Liver (tissue), 9 donors: Measurements from ENCODE around the gene ASAP2. TPM values are rescaled to one million over a fixed set of nuclear protein-coding genes. Genes with fewer than 3 reads are reported as not detected.

Experiments used
- DNase-seq: peaks from one replicate; pipeline ENCODE4 v3.0.0-alpha.2; 2017; ENCODE audit warnings: low spot score
- H3K27ac ChIP-seq, 2 donors: one replicate each; pipeline ENCODE4 v1.7.0; 2013; ENCODE audit warnings: inconsistent platforms in 2 of 2, low read length in 2 of 2, control low read depth in 1 of 2, low read depth in 1 of 2, mild to moderate bottlenecking in 1 of 2
- H3K27me3 ChIP-seq, 4 donors: one replicate each; pipeline versions ENCODE4 v1.6.1 to v1.7.0; 2013; ENCODE audit warnings: low read length in 3 of 4, inconsistent platforms in 1 of 4, mild to moderate bottlenecking in 1 of 4, moderate library complexity in 1 of 4; ENCODE audit not compliant: control insufficient read depth in 4 of 4, insufficient read depth in 4 of 4
- H3K36me3 ChIP-seq, 4 donors: one replicate each; pipeline versions ENCODE4 v1.6.1 to v1.7.0; 2013; ENCODE audit warnings: low read length in 3 of 4, mild to moderate bottlenecking in 3 of 4, low read depth in 1 of 4, moderate library complexity in 1 of 4; ENCODE audit not compliant: control insufficient read depth in 4 of 4, insufficient read depth in 3 of 4
- H3K4me1 ChIP-seq, 4 donors: one replicate each; pipeline versions ENCODE4 v1.6.1 to v1.7.0; 2013; ENCODE audit warnings: low read length in 3 of 4, mild to moderate bottlenecking in 3 of 4, moderate library complexity in 1 of 4; ENCODE audit not compliant: control insufficient read depth in 4 of 4, insufficient read depth in 4 of 4
- H3K4me3 ChIP-seq, 3 donors: one replicate each; pipeline versions ENCODE4 v1.6.1 to v1.7.0; 2013; ENCODE audit warnings: low read length in 3 of 3, control low read depth in 1 of 3, low read depth in 1 of 3, mild to moderate bottlenecking in 1 of 3
- H3K9ac ChIP-seq, 2 donors: one replicate each; pipeline ENCODE4 v1.7.0; 2013; ENCODE audit warnings: low read length in 2 of 2, mild to moderate bottlenecking in 2 of 2, moderate library complexity in 2 of 2, control low read depth in 1 of 2, low read depth in 1 of 2
- H3K9me3 ChIP-seq, 4 donors: one replicate each; pipeline versions ENCODE4 v1.6.1 to v1.7.0; 2013; ENCODE audit warnings: low read length in 3 of 4; ENCODE audit not compliant: control insufficient read depth in 4 of 4
- EGR1 ChIP-seq, 2 donors: IDR thresholded peaks; 2 replicates each; pipeline ENCODE4 v1.6.1; 2016 to 2018; ENCODE audit warnings: antibody characterized with exemption in 2 of 2, low read depth in 2 of 2
- FOXA1 ChIP-seq: IDR thresholded peaks from 2 replicates; pipeline ENCODE4 v1.6.1; 2016; ENCODE audit warnings: antibody characterized with exemption
- GABPA ChIP-seq, 2 donors: IDR thresholded peaks in 1 of 2; conservative IDR thresholded peaks in 1 of 2; 2 replicates each; pipeline ENCODE4 v1.6.1; 2016; ENCODE audit warnings: antibody characterized with exemption in 2 of 2, mild to moderate bottlenecking in 1 of 2, moderate library complexity in 1 of 2
- HNF4A ChIP-seq, 2 donors: conservative IDR thresholded peaks; 2 replicates each; pipeline ENCODE4 v1.6.1; 2016; ENCODE audit warnings: antibody characterized with exemption in 2 of 2, mild to moderate bottlenecking in 2 of 2
- HNF4G ChIP-seq: IDR thresholded peaks from 2 replicates; pipeline ENCODE4 v1.6.1; 2016; ENCODE audit warnings: antibody characterized with exemption
- JUND ChIP-seq, 2 donors: IDR thresholded peaks; 2 replicates each; pipeline ENCODE4 v1.6.1; 2016; ENCODE audit warnings: antibody characterized with exemption in 2 of 2
- NR2F2 ChIP-seq: IDR thresholded peaks from 2 replicates; pipeline ENCODE4 v1.6.1; 2016; ENCODE audit warnings: antibody characterized with exemption
- RAD21 ChIP-seq, 2 donors: IDR thresholded peaks; 2 replicates each; pipeline ENCODE4 v1.6.1; 2016; ENCODE audit warnings: antibody characterized with exemption in 2 of 2, mild to moderate bottlenecking in 2 of 2
- RXRA ChIP-seq, 2 donors: IDR thresholded peaks; 2 replicates each; pipeline ENCODE4 v1.6.1; 2017 to 2018; ENCODE audit warnings: antibody characterized with exemption in 2 of 2, mild to moderate bottlenecking in 1 of 2
- SP1 ChIP-seq: IDR thresholded peaks from 2 replicates; pipeline ENCODE4 v1.6.1; 2018; ENCODE audit warnings: antibody characterized with exemption, mild to moderate bottlenecking
- TAF1 ChIP-seq: conservative IDR thresholded peaks from 2 replicates; pipeline ENCODE4 v1.6.1; 2016; ENCODE audit warnings: antibody characterized with exemption, mild to moderate bottlenecking
- YY1 ChIP-seq: IDR thresholded peaks from 2 replicates; pipeline ENCODE4 v1.6.1; 2016; ENCODE audit warnings: antibody characterized with exemption, mild to moderate bottlenecking
- WGBS: extraction: QIAGEN DNeasy Blood & Tissue Kit; methylation state at CpG from one replicate; pipeline ENCODE4 v1.1.7; 2013; 5-methylcytosine and 5-hydroxymethylcytosine counted together
- polyA plus RNA-seq, 2 donors: library from polyadenylated mRNA; stranded (reverse) in 1 of 2; unstranded in 1 of 2; fragments of 200-250 nt in 1 of 2; fragments of >200 nt in 1 of 2; fragmentation: Nextera tagmentation in 1 of 2; extraction: Ambion mirVana in 1 of 2; gene quantifications; one replicate each; pipeline versions ENCODE4 v1.2.1 to v1.2.3, GENCODE V29; 2013 to 2015
- total RNA-seq, 2 donors: library from RNA; depleted of rRNA; stranded (reverse); fragments of >200 nt; gene quantifications; one replicate each; pipeline ENCODE4 v1.2.3, GENCODE V29; 2014
- TF ChIP-seq, protein P1 (sequence below): IDR thresholded peaks from 2 replicates; pipeline ENCODE4 v1.6.1; 2016; ENCODE audit warnings: antibody characterized with exemption
- TF ChIP-seq, protein P2 (sequence below): fragments of 150-350 bp; IDR thresholded peaks from 2 replicates; pipeline ENCODE4 v1.5.1; 2017; ENCODE audit warnings: improper control_type of control experiment, low read depth, low read length; ENCODE audit not compliant: missing input control
- TF ChIP-seq, protein P3 (sequence below): IDR thresholded peaks from 2 replicates; pipeline ENCODE4 v1.6.1; 2016; ENCODE audit warnings: antibody characterized with exemption
- TF ChIP-seq, protein P4 (sequence below): IDR thresholded peaks from 2 replicates; pipeline ENCODE4 v1.6.1; 2016; ENCODE audit warnings: antibody characterized with exemption
- TF ChIP-seq, protein P5 (sequence below): IDR thresholded peaks from 2 replicates; pipeline ENCODE4 v1.6.1; 2016; ENCODE audit warnings: antibody characterized with exemption, mild to moderate bottlenecking
- donor health status: healthy.
- donor health status: healthy.
- donor health status: healthy.
- donor health status: healthy.
- donor health status: healthy.

ASAP2 gene
- total and polyA plus RNA-seq, 4 donors: 0.36 to 5.9 (median 2.6) TPM

DNA sequence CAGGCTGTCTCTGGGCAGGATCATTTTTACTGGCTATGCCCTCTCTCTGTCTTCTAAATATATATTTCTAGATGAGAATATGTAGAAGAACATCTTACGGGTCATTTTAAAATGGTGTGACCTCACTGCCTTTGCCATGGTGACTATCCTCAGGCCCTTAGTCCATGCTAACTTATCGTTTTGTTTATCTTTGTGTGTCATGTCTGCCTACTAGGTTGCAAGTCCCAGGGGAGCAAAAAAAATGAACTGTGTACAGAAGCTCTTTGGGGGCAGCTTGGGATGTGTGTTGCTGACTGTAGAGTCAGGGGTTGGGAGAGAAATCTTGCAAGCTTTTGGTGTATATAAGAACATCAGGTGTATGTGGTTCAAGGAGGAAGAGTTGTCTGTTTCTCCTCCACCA, 227.9 kb downstream of the ASAP2 start:
- Histone ChIP-seq H3K9ac (no peak overlapping the region), H3K4me1 (no peaks in the 10 kb centered on the region), H3K27me3 (no peaks in the 10 kb centered on the region), H3K27ac (no peak overlapping the region), H3K9me3 (no peaks in the 10 kb centered on the region), H3K4me3 (no peak overlapping the region), H3K36me3 (peaks cover 6 to 57% (median 44%) of the 10 kb centered on the region in 4 donors)
- no peak for DNase-seq
- whole genome bisulfite sequencing: 88% methylated on average over 2 of the region's 2 CpGs
- TF ChIP-seq RAD21 (IDR thresholded peaks at IDR 0.05): no peak
- TF ChIP-seq HNF4G: no peak
- no peak for TF ChIP-seq EGR1 (IDR thresholded peaks at IDR 0.05; ENCODE audit: low read depth in 2 of 2)
- TF ChIP-seq, protein P1, sequence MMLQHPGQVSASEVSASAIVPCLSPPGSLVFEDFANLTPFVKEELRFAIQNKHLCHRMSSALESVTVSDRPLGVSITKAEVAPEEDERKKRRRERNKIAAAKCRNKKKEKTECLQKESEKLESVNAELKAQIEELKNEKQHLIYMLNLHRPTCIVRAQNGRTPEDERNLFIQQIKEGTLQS: no peak
- TF ChIP-seq TAF1: no peak
- TF ChIP-seq, protein P2, sequence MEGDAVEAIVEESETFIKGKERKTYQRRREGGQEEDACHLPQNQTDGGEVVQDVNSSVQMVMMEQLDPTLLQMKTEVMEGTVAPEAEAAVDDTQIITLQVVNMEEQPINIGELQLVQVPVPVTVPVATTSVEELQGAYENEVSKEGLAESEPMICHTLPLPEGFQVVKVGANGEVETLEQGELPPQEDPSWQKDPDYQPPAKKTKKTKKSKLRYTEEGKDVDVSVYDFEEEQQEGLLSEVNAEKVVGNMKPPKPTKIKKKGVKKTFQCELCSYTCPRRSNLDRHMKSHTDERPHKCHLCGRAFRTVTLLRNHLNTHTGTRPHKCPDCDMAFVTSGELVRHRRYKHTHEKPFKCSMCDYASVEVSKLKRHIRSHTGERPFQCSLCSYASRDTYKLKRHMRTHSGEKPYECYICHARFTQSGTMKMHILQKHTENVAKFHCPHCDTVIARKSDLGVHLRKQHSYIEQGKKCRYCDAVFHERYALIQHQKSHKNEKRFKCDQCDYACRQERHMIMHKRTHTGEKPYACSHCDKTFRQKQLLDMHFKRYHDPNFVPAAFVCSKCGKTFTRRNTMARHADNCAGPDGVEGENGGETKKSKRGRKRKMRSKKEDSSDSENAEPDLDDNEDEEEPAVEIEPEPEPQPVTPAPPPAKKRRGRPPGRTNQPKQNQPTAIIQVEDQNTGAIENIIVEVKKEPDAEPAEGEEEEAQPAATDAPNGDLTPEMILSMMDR: no peak
- no peak for TF ChIP-seq RXRA (IDR thresholded peaks at IDR 0.05)
- TF ChIP-seq, protein P3, sequence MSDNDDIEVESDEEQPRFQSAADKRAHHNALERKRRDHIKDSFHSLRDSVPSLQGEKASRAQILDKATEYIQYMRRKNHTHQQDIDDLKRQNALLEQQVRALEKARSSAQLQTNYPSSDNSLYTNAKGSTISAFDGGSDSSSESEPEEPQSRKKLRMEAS: no peak
- no peak for TF ChIP-seq SP1
- no peak for TF ChIP-seq HNF4A (conservative IDR thresholded peaks at IDR 0.05)
- TF ChIP-seq, protein P4, sequence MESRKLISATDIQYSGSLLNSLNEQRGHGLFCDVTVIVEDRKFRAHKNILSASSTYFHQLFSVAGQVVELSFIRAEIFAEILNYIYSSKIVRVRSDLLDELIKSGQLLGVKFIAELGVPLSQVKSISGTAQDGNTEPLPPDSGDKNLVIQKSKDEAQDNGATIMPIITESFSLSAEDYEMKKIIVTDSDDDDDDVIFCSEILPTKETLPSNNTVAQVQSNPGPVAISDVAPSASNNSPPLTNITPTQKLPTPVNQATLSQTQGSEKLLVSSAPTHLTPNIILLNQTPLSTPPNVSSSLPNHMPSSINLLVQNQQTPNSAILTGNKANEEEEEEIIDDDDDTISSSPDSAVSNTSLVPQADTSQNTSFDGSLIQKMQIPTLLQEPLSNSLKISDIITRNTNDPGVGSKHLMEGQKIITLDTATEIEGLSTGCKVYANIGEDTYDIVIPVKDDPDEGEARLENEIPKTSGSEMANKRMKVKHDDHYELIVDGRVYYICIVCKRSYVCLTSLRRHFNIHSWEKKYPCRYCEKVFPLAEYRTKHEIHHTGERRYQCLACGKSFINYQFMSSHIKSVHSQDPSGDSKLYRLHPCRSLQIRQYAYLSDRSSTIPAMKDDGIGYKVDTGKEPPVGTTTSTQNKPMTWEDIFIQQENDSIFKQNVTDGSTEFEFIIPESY: no peak

- Histone ChIP-seq H3K4me3 (no peak overlapping the region), H3K27me3 (no peaks in the 10 kb centered on the region), H3K9ac (no peak overlapping the region), H3K27ac (no peak overlapping the region), H3K9me3 (no peaks in the 10 kb centered on the region), H3K36me3 (peaks cover 13 to 52% (median 44%) of the 10 kb centered on the region in 4 donors), H3K4me1 (no peaks in the 10 kb centered on the region)
- WGBS: 97% methylated on average over 1 of the region's 1 CpG
- DNase-seq: no peak
- TF ChIP-seq NR2F2: no peak
- TF ChIP-seq, protein P1: no peak
Measured at GRCh38 chr2:9439536-9439935, 232.9 kb downstream of the ASAP2 start.

GRCh38 chr2:9440058-9440727, 233.6 kb downstream of the ASAP2 start:
- DNase-seq: no peak
- 95% methylated on average over 1 of the region's 1 CpG for WGBS
- H3K9ac ChIP-seq: no peak overlapping the region
- H3K4me1 ChIP-seq: no peaks in the 10 kb centered on the region
- H3K4me3 ChIP-seq: no peak overlapping the region
- H3K27me3 ChIP-seq: no peaks in the 10 kb centered on the region
- H3K27ac ChIP-seq: no peak overlapping the region
- H3K9me3 ChIP-seq: no peaks in the 10 kb centered on the region
- peaks cover 12 to 49% (median 41%) of the 10 kb centered on the region in 4 donors for H3K36me3 ChIP-seq
- TF ChIP-seq HNF4G (no peak), NR2F2 (no peak), YY1 (no peak), JUND (IDR thresholded peaks at IDR 0.05) (no peak), FOXA1 (no peak), SP1 (no peak), TAF1 (no peak), GABPA (IDR thresholded peaks at IDR 0.05 in 1 of 2, conservative IDR thresholded peaks at IDR 0.05 in 1 of 2) (no peak)
- TF ChIP-seq, protein P1: no peak
- TF ChIP-seq, protein P5, sequence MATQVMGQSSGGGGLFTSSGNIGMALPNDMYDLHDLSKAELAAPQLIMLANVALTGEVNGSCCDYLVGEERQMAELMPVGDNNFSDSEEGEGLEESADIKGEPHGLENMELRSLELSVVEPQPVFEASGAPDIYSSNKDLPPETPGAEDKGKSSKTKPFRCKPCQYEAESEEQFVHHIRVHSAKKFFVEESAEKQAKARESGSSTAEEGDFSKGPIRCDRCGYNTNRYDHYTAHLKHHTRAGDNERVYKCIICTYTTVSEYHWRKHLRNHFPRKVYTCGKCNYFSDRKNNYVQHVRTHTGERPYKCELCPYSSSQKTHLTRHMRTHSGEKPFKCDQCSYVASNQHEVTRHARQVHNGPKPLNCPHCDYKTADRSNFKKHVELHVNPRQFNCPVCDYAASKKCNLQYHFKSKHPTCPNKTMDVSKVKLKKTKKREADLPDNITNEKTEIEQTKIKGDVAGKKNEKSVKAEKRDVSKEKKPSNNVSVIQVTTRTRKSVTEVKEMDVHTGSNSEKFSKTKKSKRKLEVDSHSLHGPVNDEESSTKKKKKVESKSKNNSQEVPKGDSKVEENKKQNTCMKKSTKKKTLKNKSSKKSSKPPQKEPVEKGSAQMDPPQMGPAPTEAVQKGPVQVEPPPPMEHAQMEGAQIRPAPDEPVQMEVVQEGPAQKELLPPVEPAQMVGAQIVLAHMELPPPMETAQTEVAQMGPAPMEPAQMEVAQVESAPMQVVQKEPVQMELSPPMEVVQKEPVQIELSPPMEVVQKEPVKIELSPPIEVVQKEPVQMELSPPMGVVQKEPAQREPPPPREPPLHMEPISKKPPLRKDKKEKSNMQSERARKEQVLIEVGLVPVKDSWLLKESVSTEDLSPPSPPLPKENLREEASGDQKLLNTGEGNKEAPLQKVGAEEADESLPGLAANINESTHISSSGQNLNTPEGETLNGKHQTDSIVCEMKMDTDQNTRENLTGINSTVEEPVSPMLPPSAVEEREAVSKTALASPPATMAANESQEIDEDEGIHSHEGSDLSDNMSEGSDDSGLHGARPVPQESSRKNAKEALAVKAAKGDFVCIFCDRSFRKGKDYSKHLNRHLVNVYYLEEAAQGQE: no peak
